HG03575 (cell line): ENCODE measurements around the gene ITGAE.
"Not testable (repeated sequence)": the region's sequence is repeated elsewhere in the genome, so short reads cannot be mapped to it uniquely, and the experiment has no call there.

Experiments
- ATAC-seq: cut with Tn5 transposase; IDR thresholded peaks from one replicate; pipeline ENCODE4 v1.9.1; 2021; ENCODE audit not compliant: unreplicated experiment, insufficient number of reproducible peaks, low FRiP score; ENCODE audit errors: extremely low read depth

Gene ITGAE

GRCh38 chr17:3796822-3797170 is 4.2 kb downstream of the ITGAE start:
- no peak for ATAC-seq

GRCh38 chr17:3796110-3796821 is 4.7 kb downstream of the ITGAE start:
- ATAC-seq, result no peak

GRCh38 chr17:3795390-3796102 is 5.4 kb downstream of the ITGAE start:
- no peak for ATAC-seq

- ATAC-seq, result no peak
Observed at GRCh38 chr17:3794557-3795389, 6.2 kb downstream of the ITGAE start.

GRCh38 chr17:3794152-3794551 is 6.8 kb downstream of the ITGAE start:
- not testable (repeated sequence) for ATAC-seq

- not testable (repeated sequence) for ATAC-seq
Observed at GRCh38 chr17:3793258-3793657, 7.7 kb downstream of the ITGAE start.

GRCh38 chr17:3792481-3792880 is 8.5 kb downstream of the ITGAE start:
- ATAC-seq, result no peak

- ATAC-seq, result no peak
Observed at GRCh38 chr17:3788200-3788599, 12.8 kb downstream of the ITGAE start.

- ATAC-seq, result not testable (repeated sequence)
Observed at GRCh38 chr17:3785323-3785722, 15.7 kb downstream of the ITGAE start.

- ATAC-seq, result no peak
Observed at GRCh38 chr17:3782751-3783150, 18.2 kb downstream of the ITGAE start.

GRCh38 chr17:3780986-3781385 is 20.0 kb downstream of the ITGAE start:
- ATAC-seq, result no peak

- no peak for ATAC-seq
Observed at GRCh38 chr17:3777366-3778120, 23.4 kb downstream of the ITGAE start.

- ATAC-seq, result no peak
Observed at GRCh38 chr17:3773966-3774365, 27.0 kb downstream of the ITGAE start.

- ATAC-seq, result no peak
Observed at GRCh38 chr17:3773511-3773910, 27.5 kb downstream of the ITGAE start.

- no peak for ATAC-seq
Observed at GRCh38 chr17:3772764-3773163, 28.2 kb downstream of the ITGAE start.

- ATAC-seq, result no peak
Observed at GRCh38 chr17:3771140-3771539, 29.8 kb downstream of the ITGAE start.

- ATAC-seq, result no peak
Observed at GRCh38 chr17:3770466-3770865, 30.5 kb downstream of the ITGAE start.

GRCh38 chr17:3768769-3769168 is 32.2 kb downstream of the ITGAE start:
- no peak for ATAC-seq

GRCh38 chr17:3768341-3768740 is 32.6 kb downstream of the ITGAE start:
- no peak for ATAC-seq
